KOPT-K1 (cell line): ENCODE data around the gene SCNM1.

Experiments
- H3K27ac ChIP-seq: fragments of 200-600 bp; sonication (generic); 2 replicates; pipeline ENCODE4 v1.5.1; 2016; ENCODE audit warnings: antibody characterized with exemption, mild to moderate bottlenecking, low read depth, low read length; ENCODE audit not compliant: poor library complexity, severe bottlenecking
- H3K36me3 ChIP-seq: fragments of 200-600 bp; sonication (generic); 2 replicates; pipeline ENCODE4 v1.5.1; 2017; ENCODE audit warnings: antibody characterized with exemption, mild to moderate bottlenecking, low read length, moderate library complexity; ENCODE audit not compliant: insufficient read depth
- H3K9me3 ChIP-seq: fragments of 200-600 bp; sonication (generic); 2 replicates; pipeline ENCODE4 v1.5.1; 2017; ENCODE audit warnings: antibody characterized with exemption, low read length, mild to moderate bottlenecking; ENCODE audit not compliant: insufficient read depth, poor library complexity, severe bottlenecking

The SCNM1 gene, protein sequence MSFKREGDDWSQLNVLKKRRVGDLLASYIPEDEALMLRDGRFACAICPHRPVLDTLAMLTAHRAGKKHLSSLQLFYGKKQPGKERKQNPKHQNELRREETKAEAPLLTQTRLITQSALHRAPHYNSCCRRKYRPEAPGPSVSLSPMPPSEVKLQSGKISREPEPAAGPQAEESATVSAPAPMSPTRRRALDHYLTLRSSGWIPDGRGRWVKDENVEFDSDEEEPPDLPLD

DNA sequence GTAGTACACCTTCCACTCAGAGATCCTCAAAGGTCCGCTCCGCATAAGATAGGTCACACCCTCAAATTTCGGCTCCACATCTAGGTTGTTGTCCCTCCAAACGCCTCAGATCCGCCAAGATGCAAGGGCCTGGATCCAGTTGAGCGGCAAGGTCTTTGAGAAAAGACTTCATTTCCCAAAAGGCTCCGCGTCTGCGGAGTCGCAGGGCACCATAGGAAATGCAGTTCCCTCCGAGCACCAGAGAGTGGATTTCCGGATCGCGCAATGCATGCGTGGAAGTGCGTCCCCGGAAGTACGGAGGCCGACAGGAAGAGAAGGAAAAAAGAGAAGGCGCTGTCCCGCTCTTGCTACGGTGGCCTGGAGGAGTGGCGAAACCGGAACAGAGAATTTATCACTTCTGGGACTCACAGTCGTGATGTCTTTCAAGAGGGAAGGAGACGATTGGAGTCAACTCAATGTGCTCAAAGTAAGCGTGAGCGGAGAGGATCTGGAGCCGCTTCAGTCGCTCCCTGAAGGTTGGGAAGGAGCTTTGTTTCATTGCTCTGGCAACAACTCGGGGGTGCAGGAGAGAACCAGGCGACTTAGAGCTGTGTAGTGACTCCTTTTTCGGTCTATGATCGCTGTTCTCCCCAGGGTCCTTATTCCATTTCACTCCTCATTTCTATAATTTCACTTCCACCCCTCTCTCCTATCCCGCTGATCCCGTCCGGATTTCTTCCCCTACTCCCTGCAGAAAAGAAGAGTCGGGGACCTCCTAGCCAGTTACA lies at the start of gene SCNM1, which contains the start of gene LYSMD1:
Gene SCNM1 (plus strand): TSS at position 407 of the 767 bp plus-strand sequence. CDS start 9 bp downstream, at position 416.
Gene LYSMD1 (minus strand): TSS at position 165 of the 767 bp plus-strand sequence. CDS start 644 bp downstream, outside the sequence.
- H3K27ac ChIP-seq: peak within 1 kb of the TSS; percentile 76
- no peaks in the 10 kb centered on the region for H3K9me3 ChIP-seq
- peaks cover 42% of the 10 kb centered on the region for H3K36me3 ChIP-seq

DNA sequence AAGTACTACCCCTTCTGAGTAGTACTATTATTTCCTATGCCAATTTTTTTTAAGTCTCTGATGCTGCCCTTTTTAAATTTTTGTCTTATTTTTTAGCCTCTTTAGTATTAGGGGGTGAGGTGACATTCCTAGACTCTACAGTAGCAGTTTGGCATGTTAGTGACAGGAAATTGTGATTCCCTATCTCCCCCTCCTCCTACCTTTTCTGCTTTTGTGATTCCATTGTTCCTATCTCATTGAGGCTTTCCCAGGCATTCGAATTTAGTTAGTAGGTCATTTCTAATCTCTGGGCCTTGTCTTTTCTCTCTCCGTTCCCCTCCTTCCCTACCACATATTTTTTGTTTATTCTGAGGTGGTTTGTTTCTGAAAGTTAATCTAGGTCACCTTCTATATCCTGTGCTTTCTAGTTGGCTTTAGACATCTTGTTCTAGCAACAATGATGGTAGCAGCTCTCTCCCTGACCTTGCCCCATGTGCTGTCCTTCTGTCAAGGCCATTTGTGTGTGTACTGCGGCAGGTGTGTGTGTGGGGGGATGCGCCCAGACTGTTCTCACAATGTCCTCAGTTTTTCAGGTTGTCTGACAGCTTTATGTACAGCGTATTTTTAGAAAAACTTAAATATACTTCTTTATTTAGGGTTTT lies 41.1 kb upstream of the SCNM1 start:
- no peak overlapping the region for H3K27ac ChIP-seq
- H3K36me3 ChIP-seq: no peaks in the 10 kb centered on the region
- H3K9me3 ChIP-seq: no peaks in the 10 kb centered on the region

DNA sequence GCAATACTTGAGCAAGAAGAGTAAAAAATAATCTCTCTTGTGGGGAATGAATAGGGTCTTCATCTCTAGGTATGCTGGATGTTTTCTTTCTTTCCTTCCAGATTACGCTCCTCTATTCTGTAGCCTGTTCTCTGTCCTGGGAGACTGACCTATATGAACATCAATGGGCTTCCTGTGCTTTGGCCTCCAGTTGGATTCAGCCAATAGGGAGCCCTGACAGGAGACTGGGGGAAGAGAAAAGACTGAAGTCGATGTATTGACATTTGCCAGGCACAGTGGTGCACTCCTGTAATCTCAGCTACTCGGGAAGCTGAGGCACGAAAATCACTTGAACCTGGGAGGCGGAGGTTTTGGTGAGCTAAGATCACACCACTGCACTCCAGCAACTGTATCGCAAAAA lies 37.1 kb upstream of the SCNM1 start:
- Histone ChIP-seq H3K36me3 (no peaks in the 10 kb centered on the region), H3K9me3 (no peaks in the 10 kb centered on the region), H3K27ac (no peak overlapping the region)

DNA sequence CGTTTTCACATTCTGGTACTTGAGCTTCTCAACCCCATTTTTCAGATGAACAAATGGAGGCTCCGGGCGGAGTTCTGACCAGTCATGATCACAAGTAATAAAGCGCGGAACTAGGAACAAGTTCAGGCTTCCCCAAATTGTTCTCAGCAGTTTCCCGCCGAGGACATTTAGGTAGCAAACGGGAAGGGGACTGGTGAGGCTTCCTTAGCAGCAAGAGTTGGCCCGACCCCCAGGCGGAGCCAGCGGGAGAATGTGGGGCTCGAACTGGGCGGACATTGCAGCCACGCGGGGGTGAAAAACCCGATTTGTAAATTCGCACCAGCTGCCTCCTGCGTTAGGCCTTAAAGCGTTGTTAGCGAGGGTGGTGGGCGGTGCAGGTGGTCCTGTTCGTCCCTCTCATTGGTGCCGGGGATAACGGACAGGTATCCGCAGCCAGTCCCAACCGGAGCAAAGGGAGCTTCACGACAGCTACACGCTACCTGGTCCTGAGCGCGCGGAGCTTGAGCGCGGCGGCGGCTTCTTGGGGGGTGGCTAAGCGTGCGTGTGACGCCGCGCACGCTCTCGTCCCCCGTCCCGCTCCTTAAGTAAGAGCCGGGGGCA lies 34.9 kb upstream of the SCNM1 start:
- no peak overlapping the region for H3K27ac ChIP-seq
- H3K36me3 ChIP-seq: no peaks in the 10 kb centered on the region
- no peaks in the 10 kb centered on the region for H3K9me3 ChIP-seq

DNA sequence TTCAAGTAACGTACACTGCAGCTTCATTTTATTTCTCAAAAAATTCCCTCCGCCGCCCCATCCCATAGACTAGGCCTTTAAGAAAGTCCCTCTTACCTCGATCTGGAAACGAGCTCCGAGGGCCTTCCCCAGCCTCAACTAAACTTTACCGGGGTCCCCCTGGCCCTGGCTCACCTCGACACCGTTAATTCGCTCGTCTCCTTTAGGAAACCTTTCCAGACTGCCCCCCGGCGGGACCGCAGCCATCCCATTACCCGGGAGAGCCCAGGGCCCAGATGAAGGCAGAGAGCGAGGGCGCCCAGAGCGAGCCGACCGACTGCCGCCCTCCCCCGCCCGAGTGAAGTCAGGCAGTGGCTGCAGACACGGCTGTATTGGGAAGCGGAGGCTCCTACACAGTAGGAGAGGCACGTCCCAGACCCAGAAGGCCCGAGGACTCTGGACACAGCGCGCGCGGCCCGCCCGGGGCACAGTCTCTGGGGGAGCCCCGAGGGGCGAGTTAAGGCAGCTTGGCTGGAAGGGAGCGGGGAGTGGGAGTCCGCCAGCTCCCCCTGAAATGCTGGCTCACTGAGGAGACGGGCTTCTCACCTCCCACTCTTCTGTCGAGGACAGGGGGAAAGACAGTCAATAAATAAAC lies 34.1 kb upstream of the SCNM1 start:
- Histone ChIP-seq H3K36me3 (no peaks in the 10 kb centered on the region), H3K9me3 (no peaks in the 10 kb centered on the region), H3K27ac (no peak overlapping the region)

DNA sequence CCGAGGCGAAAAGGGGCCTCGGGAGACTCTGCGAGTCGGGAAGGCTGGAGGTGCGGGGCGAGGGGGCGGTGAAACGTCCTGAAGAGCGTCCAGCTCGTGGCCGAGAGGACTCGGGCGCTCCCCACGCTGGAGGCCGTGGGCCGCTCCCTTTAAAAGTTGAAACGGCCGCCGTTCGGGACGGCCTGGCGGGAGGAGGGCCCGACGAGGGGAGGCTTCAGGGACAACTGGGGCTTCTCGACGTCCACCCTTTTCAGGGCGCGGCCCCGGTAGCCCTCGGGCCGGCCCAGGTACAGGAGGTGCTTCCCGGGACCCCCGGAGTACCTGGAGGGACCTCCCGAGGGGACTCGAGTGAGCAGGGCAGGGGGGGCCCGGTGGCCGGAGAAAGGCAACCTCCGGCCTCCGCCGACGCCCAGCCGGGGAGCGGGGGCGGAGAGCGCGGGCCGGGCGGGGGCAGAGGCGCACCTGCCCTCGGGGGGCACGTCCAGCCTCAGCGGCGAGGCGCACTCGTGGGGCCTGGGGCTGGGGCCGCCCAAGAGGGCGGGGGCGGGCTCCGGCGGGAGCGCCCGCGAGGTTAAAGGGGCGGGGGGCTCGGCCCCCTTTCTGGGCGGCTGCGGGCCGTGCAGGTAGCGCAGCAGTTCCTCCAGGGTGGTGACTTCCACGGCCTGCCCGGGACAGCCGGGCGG lies 33.5 kb upstream of the SCNM1 start:
- no peaks in the 10 kb centered on the region for H3K9me3 ChIP-seq
- H3K27ac ChIP-seq: no peak overlapping the region
- no peaks in the 10 kb centered on the region for H3K36me3 ChIP-seq

DNA sequence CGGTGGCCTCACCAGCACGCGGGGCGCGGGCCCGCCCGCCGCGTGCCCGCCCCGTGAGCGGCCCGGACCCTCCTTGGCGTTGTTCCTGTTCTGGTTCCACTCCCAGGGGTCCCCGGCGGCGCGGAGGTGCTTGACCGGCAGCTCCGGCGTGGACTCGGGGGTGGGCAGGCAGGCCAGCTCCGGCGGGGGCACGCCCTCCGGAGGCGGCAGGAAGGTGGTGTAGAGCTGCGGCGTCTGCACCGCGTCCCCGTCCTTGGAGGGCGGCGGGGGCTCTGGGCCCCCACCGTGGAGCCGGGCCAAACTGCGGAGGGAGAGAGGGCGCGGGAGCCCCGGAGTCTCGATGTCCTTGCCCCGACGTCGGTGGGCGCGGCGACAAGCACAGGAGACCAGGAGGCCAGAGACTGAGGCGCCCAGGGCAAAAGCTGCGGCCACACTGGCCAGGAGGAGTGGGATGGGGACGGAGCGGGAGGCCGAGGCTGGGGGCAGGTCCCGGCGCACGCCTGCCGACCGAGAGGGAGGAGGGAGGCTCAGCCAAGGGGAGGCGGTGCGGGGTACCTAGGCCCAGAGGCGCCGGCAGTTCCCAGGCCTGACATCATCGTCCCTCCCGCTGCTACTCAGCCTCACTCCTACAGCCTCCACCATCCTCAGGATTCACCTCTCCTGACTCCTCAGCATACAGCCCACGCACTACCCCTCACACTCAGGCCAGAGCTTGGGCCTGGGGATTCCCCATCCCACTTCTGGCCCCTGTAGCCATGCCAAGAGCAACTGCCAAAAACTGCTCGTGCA lies 32.7 kb upstream of the SCNM1 start:
- H3K27ac ChIP-seq: no peak overlapping the region
- no peaks in the 10 kb centered on the region for H3K9me3 ChIP-seq
- no peaks in the 10 kb centered on the region for H3K36me3 ChIP-seq

DNA sequence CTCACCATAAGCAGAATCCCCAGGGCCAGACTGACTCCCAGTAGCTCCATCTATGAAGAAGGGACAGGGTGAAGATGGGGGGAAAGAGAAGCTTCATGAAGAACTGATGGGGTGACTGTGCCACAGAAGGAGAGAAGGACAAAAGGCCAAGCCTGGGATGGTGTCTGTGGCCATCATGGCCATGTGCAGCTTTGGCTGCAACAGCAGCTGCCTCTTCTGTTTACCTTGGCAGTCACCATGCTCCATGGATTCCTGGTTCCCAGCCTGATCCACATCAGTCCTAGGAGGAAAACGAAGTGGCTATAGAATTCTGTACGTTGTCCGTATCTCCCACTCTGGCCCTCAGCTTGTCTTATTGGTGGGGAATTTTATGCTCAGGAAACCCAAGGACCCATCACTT lies 31.5 kb upstream of the SCNM1 start:
- Histone ChIP-seq H3K9me3 (no peaks in the 10 kb centered on the region), H3K36me3 (no peaks in the 10 kb centered on the region), H3K27ac (no peak overlapping the region)

DNA sequence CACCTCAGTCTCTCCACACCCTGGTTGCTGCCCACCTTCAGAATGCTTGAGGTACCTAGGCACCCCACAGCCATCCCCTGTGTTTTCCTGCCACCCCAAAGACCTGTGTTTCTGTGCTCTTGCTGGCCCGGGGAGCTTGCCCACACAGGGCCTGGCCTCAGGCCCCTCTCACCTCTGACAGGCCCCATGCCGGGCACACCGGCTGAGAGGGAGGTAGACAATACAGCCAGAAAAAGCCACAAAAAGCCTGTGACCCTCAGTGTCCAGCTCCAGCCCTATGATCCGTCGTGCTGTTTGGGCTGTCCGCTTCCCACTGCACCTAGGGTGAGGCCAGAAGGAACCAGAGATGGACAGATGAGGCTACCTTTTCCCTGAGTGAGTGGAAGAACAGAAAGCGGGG lies 31.0 kb upstream of the SCNM1 start:
- no peak overlapping the region for H3K27ac ChIP-seq

DNA sequence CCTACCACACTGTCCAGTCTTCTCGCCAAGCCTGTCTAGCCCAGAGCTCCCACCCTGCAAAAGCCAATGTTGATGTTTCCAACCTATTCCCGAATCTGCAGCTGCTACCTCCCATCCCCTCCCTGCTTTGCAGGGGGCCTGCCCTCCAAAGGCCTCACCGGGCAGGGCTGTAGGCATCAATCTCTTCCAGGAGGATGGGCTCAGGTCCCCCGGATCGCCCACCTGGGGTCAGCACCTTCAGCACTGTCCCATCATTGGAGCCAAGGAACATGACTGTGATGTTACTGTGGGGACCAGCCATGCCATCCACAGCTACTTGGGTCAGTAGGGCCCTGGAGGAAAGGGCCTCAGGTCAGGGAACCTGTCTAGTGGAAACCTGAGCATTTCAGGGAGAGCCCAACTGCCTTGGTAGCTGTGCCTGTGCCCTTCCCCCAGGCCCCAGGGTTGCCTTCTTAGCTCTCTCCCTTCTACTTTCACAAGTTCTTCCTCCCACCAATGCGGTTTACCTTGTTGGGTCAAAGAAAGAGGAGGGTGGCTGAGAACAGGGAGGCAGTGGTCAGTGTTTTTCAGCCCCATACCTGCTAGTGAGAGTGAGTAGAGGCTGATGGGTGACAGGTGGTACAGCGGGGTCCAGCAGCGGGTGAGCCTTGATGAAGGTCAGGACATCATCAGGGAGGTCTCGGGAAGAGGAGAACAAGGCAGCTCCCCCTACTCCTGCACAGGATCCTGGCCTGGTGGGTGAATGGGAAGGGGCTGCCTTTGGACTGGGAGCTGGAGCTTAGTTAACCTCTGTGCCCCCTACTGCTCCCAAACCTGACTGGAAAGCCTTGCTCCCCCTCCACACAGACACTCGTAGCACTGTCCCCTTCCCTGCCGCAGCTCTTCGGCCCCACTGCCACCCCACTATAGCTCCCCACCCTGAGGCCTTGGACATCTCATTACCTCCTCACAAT lies 30.2 kb upstream of the SCNM1 start:
- no peaks in the 10 kb centered on the region for H3K36me3 ChIP-seq
- H3K27ac ChIP-seq: no peak overlapping the region
- no peaks in the 10 kb centered on the region for H3K9me3 ChIP-seq

More for the DNA sequence above, 31.0 kb upstream of the SCNM1 start:
- H3K9me3 ChIP-seq: no peaks in the 10 kb centered on the region
- no peaks in the 10 kb centered on the region for H3K36me3 ChIP-seq

DNA sequence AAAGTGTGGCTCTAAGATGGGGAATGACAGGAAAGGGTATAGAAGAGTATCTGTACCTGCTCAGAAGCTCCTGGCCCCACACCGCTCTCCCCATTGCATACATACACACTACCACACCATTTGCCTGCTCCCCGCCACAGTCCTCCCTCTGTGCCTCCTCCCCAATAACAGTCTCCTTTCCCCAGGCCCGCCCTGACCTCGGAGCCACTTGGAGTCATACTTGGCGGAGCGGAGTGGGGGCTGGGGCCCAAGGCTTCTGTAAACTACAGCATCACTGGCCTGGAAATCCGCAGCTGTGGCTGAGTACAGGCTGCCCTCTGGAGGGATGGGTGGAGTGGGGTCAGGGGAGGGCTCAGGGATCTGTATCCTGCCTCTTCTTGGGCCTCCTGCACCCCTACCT lies 28.2 kb upstream of the SCNM1 start:
- Histone ChIP-seq H3K9me3 (no peaks in the 10 kb centered on the region), H3K27ac (no peak overlapping the region), H3K36me3 (no peaks in the 10 kb centered on the region)

DNA sequence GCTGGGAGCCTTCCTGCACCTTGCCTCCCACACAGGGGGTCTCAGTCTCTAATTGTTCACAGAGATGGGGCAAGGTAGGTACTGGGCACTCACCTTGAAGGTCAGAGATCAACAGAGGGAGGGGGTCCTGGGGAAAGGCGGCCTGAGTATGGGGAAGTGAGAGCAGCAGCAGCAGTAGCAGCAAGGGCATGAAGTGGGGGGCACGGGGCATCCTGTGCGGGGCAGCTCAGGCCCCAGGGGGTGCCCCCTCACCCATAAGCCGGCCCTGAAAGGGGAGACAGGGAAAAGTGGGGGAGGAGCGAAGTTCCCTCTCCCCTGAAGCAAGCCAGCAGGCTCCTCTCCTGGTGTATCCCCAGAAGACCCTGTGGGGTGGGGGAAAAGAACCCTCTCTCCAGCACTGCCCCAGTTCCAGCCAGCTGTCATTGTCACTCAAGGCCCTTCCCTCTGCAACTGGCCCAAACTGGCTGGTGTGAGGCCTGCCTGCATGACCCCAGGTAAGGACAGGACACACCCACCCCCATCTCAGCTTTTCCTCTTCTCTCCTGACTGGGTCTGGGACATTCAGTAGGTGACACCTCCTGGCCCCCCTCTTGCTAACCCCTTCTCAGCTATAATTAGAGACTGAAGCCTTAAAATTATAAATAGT lies 23.4 kb upstream of the SCNM1 start:
- Histone ChIP-seq H3K27ac (no peak overlapping the region), H3K36me3 (no peaks in the 10 kb centered on the region), H3K9me3 (no peaks in the 10 kb centered on the region)

DNA sequence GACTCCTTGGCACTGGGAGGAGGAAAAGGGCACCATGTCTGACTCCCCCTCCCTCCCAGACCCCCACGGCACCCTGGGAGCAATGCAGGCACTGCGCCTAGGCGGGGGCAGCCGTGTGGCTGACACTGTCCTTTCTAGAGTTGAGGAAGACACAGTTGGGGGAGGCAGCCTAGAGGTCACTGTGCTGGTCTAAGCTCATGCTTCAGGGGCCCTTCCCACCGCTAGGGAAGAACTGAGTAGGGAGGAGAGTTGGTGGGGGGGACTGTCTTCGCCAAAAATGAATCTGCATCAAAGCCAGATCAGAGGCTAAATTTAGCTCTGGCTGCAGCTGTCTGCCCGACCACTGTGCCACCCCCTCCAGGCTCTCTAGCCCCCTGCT lies 22.9 kb upstream of the SCNM1 start:
- Histone ChIP-seq H3K36me3 (no peaks in the 10 kb centered on the region), H3K27ac (no peak overlapping the region), H3K9me3 (no peaks in the 10 kb centered on the region)
